Gastroesophageal sphincter (tissue), 3 donors: ENCODE results near the gene FNDC3B.

Experiments used
- CTCF ChIP-seq, 4 experiments: fragments of 200-600 bp in 2 of 4; fragments of 450-650 bp in 2 of 4; sonication (generic) in 1 of 4; IDR thresholded peaks; one replicate each; pipeline ENCODE4 v1.5.1; 2017 to 2019; ENCODE audit warnings: antibody characterized with exemption in 4 of 4, mild to moderate bottlenecking in 2 of 4, moderate library complexity in 2 of 4
- EP300 ChIP-seq: sonication (generic); formaldehyde crosslinking; IDR thresholded peaks from one replicate; pipeline ENCODE4 v1.6.1; 2017; ENCODE audit warnings: antibody characterized with exemption, mild to moderate bottlenecking
- POLR2A ChIP-seq, 2 donors: fragments of 450-650 bp; IDR thresholded peaks; one replicate each; pipeline ENCODE4 v1.6.1; 2017; ENCODE audit warnings: antibody characterized with exemption in 2 of 2, mild to moderate bottlenecking in 2 of 2, moderate library complexity in 1 of 2
- POLR2AphosphoS5 ChIP-seq: sonication (generic); formaldehyde crosslinking; IDR thresholded peaks from one replicate; pipeline ENCODE4 v1.6.1; 2017; ENCODE audit warnings: antibody characterized with exemption

- no peak for TF ChIP-seq CTCF (IDR thresholded peaks at IDR 0.05)
- TF ChIP-seq EP300: no peak
- no peak for TF ChIP-seq POLR2A (IDR thresholded peaks at IDR 0.05)
- TF ChIP-seq POLR2AphosphoS5: no peak
Measured at GRCh38 chr3:172076212-172076611, 36.8 kb downstream of the FNDC3B start.
